HG02885 (cell line): ENCODE measurements around the gene PHAX.
"Not testable (repeated sequence)": the region's sequence is repeated elsewhere in the genome, so short reads cannot be mapped to it uniquely, and the experiment has no call there.

Experiments
- ATAC-seq: cut with Tn5 transposase; IDR thresholded peaks from one replicate; pipeline ENCODE4 v1.9.1; 2021; ENCODE audit warnings: mild to moderate bottlenecking; ENCODE audit not compliant: unreplicated experiment, poor library complexity

PHAX gene

GRCh38 chr5:126651013-126651577 is 50.3 kb downstream of the PHAX start:
- no peak for ATAC-seq

GRCh38 chr5:126656401-126657007 is 55.8 kb downstream of the PHAX start:
- ATAC-seq, result no peak

- ATAC-seq, result no peak
These were observed 57.8 kb downstream of the PHAX start for GRCh38 chr5:126658561-126658960.

GRCh38 chr5:126659805-126660482 is 59.2 kb downstream of the PHAX start:
- ATAC-seq, result peak; percentile 77

GRCh38 chr5:126664586-126664985 is 63.8 kb downstream of the PHAX start:
- no peak for ATAC-seq

- ATAC-seq, result not testable (repeated sequence)
These were observed 69.4 kb downstream of the PHAX start for GRCh38 chr5:126670109-126670508.

GRCh38 chr5:126671681-126672080 is 70.9 kb downstream of the PHAX start:
- ATAC-seq, result not testable (repeated sequence)

- ATAC-seq, result no peak
These were observed 72.7 kb downstream of the PHAX start for GRCh38 chr5:126673477-126673876.

GRCh38 chr5:126674145-126674544 is 73.4 kb downstream of the PHAX start:
- no peak for ATAC-seq

GRCh38 chr5:126675338-126675737 is 74.6 kb downstream of the PHAX start:
- ATAC-seq, result no peak

- ATAC-seq, result peak; percentile 77
These were observed 75.5 kb downstream of the PHAX start for GRCh38 chr5:126676195-126676624.
